MM.1S (cell line): Measurements from ENCODE around the gene CROT.

Source experiments
- EZH2 ChIP-seq: fragments of 300-600 bp; sonication (generic); optimal IDR thresholded peaks from 2 replicates; pipeline ENCODE3; 2017; ENCODE audit warnings: low read depth, mild to moderate bottlenecking, antibody characterized with exemption, low read length, mixed read lengths
- EZH2phosphoT487 ChIP-seq: fragments of 300-600 bp; sonication (generic); IDR thresholded peaks from 2 replicates; pipeline ENCODE4 v1.6.1; 2018; ENCODE audit warnings: antibody characterized with exemption, low read length
- TF ChIP-seq, protein P1 (sequence below): fragments of 300-600 bp; sonication (generic); IDR thresholded peaks from 2 replicates; pipeline ENCODE4 v1.5.1; 2016; ENCODE audit warnings: antibody characterized with exemption, low read length, mixed read lengths

DNA sequence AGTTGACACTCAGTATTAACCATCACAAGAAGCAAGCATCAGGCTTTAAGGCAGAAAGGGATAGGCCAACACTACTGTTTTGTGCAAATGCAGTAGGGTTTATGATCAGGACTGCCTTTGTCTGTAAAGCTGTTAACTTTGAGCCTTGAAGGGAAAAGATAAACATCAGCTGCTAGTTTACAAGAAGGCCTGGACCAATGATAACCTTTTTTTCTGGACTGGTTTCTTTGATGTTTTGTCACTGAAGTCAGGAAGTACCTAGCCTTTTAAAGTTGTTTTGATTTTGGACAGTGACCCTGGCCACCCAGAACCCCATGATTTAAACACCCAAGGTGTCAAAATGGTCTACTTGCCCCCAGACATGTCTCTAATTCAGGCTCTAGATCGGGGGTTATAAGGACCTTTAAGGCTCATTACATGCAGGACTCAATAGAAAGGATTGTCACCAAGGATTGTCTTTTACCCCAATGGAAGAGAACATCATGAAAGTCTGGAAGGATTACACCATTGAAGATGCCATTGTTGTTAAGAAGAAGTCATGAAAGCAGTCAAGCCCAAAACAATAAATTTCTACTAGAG is 50.1 kb downstream of the CROT start:
- TF ChIP-seq, protein P1, sequence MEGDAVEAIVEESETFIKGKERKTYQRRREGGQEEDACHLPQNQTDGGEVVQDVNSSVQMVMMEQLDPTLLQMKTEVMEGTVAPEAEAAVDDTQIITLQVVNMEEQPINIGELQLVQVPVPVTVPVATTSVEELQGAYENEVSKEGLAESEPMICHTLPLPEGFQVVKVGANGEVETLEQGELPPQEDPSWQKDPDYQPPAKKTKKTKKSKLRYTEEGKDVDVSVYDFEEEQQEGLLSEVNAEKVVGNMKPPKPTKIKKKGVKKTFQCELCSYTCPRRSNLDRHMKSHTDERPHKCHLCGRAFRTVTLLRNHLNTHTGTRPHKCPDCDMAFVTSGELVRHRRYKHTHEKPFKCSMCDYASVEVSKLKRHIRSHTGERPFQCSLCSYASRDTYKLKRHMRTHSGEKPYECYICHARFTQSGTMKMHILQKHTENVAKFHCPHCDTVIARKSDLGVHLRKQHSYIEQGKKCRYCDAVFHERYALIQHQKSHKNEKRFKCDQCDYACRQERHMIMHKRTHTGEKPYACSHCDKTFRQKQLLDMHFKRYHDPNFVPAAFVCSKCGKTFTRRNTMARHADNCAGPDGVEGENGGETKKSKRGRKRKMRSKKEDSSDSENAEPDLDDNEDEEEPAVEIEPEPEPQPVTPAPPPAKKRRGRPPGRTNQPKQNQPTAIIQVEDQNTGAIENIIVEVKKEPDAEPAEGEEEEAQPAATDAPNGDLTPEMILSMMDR: no peak
- TF ChIP-seq EZH2phosphoT487 (no peak), EZH2 (no peak)
